HG02840 (cell line): ENCODE data around the gene FTO.

ENCODE experiments used
- ATAC-seq: cut with Tn5 transposase; IDR thresholded peaks from one replicate; pipeline ENCODE4 v1.9.1; 2021; ENCODE audit warnings: mild to moderate bottlenecking, moderate library complexity, moderate number of reproducible peaks; ENCODE audit not compliant: unreplicated experiment, low FRiP score

Gene FTO

GRCh38 chr16:53950677-53951076, 246.7 kb downstream of the FTO start:
- no peak for ATAC-seq

GRCh38 chr16:53952215-53953208, 248.6 kb downstream of the FTO start:
- ATAC-seq = no peak

GRCh38 chr16:53953336-53953735, 249.4 kb downstream of the FTO start:
- ATAC-seq = no peak

GRCh38 chr16:53955221-53955875, 251.4 kb downstream of the FTO start:
- no peak for ATAC-seq

GRCh38 chr16:53958341-53958880, 254.5 kb downstream of the FTO start:
- ATAC-seq = no peak

- ATAC-seq = no peak
Observed at GRCh38 chr16:53960050-53960812, 256.3 kb downstream of the FTO start.

- no peak for ATAC-seq
Observed at GRCh38 chr16:53960954-53961616, 257.1 kb downstream of the FTO start.

GRCh38 chr16:53962041-53962440, 258.1 kb downstream of the FTO start:
- ATAC-seq = no peak

GRCh38 chr16:53964145-53964790, 260.3 kb downstream of the FTO start:
- ATAC-seq = no peak

GRCh38 chr16:53966821-53967571, 263.0 kb downstream of the FTO start:
- no peak for ATAC-seq

GRCh38 chr16:53967572-53967971, 263.6 kb downstream of the FTO start:
- ATAC-seq = no peak

GRCh38 chr16:53968454-53968853, 264.5 kb downstream of the FTO start:
- no peak for ATAC-seq

GRCh38 chr16:53968896-53969295, 264.9 kb downstream of the FTO start:
- ATAC-seq = no peak

- ATAC-seq = no peak
Observed at GRCh38 chr16:53971616-53972015, 267.7 kb downstream of the FTO start.

- ATAC-seq = no peak
Observed at GRCh38 chr16:53973021-53973420, 269.1 kb downstream of the FTO start.

- ATAC-seq = no peak
Observed at GRCh38 chr16:53974484-53975080, 270.6 kb downstream of the FTO start.

- no peak for ATAC-seq
Observed at GRCh38 chr16:53980675-53981074, 276.7 kb downstream of the FTO start.

GRCh38 chr16:53982631-53983042, 278.7 kb downstream of the FTO start:
- ATAC-seq = no peak
